Right atrium auricular region (tissue), 2 donors: ENCODE data around the gene NIT2. TPM values are rescaled to one million over a fixed set of nuclear protein-coding genes. Genes with fewer than 3 reads are reported as not detected.
"Not testable (repeated sequence)": the region's sequence is repeated elsewhere in the genome, so short reads cannot be mapped to it uniquely, and the experiment has no call there.

Experiments used
- DNase-seq: peaks from one replicate; pipeline ENCODE4 v3.0.0-alpha.2; 2019; ENCODE audit warnings: low spot score
- H3K27ac ChIP-seq, 2 donors: fragments of 200-600 bp; sonication (generic); 1 replicate in 1 of 2; 2 replicates in 1 of 2; pipeline ENCODE4 v1.5.1; 2016 to 2019
- H3K27me3 ChIP-seq, 2 donors: fragments of 200-600 bp; sonication (generic); one replicate each; pipeline versions ENCODE4 v1.5.1 to v1.6.0; 2017 to 2019
- H3K36me3 ChIP-seq: fragments of 200-600 bp; sonication (generic); one replicate; pipeline ENCODE4 v1.5.1; 2016
- H3K4me1 ChIP-seq, 2 donors: fragments of 200-600 bp; sonication (generic); one replicate each; pipeline versions ENCODE4 v1.5.1 to v1.6.0; 2017 to 2019
- H3K4me3 ChIP-seq, 2 donors: fragments of 200-600 bp; sonication (generic); 1 replicate in 1 of 2; 2 replicates in 1 of 2; pipeline ENCODE4 v1.5.1; 2017 to 2019; ENCODE audit warnings: mild to moderate bottlenecking in 1 of 2, moderate library complexity in 1 of 2
- H3K9me3 ChIP-seq, 2 donors: fragments of 200-600 bp; sonication (generic); one replicate each; pipeline ENCODE4 v1.5.1; 2019
- CTCF ChIP-seq, 2 donors: fragments of 200-600 bp; sonication (generic); IDR thresholded peaks; one replicate each; pipeline ENCODE4 v1.5.1; 2019; ENCODE audit warnings: antibody characterized with exemption in 2 of 2
- total RNA-seq, 2 donors: library from RNA; depleted of rRNA; stranded (reverse); fragments of >200 nt; gene quantifications; one replicate each; pipeline ENCODE4 v1.1.0, GENCODE V29; 2016

NIT2 gene
- total RNA-seq, 2 donors from 2014 or later, result 12.3 to 15.4 TPM

- no peaks in the 10 kb centered on the region for H3K4me1 ChIP-seq
- H3K4me3 ChIP-seq, result no peak overlapping the region
- H3K27me3 ChIP-seq, result no peaks in the 10 kb centered on the region
- peaks cover 32% of the 10 kb centered on the region for H3K36me3 ChIP-seq
- H3K27ac ChIP-seq, result no peak overlapping the region
- no peaks in the 10 kb centered on the region for H3K9me3 ChIP-seq
- no peak for DNase-seq
- TF ChIP-seq CTCF (IDR thresholded peaks at IDR 0.05), result no peak
Measured at GRCh38 chr3:100319951-100320350, 14.6 kb upstream of the NIT2 start.

GRCh38 chr3:100324044-100324443 lies 10.5 kb upstream of the NIT2 start:
- H3K36me3 ChIP-seq, result peaks cover 21% of the 10 kb centered on the region
- no peaks in the 10 kb centered on the region for H3K4me1 ChIP-seq
- TF ChIP-seq CTCF (IDR thresholded peaks at IDR 0.05), result no peak
- no peak for DNase-seq
- H3K27ac ChIP-seq, result no peak overlapping the region
- H3K9me3 ChIP-seq, result no peaks in the 10 kb centered on the region
- no peaks in the 10 kb centered on the region for H3K27me3 ChIP-seq
- no peak overlapping the region for H3K4me3 ChIP-seq

- Histone ChIP-seq H3K9me3 (no peaks in the 10 kb centered on the region), H3K4me3 (no peak overlapping the region), H3K27ac (no peak overlapping the region), H3K27me3 (no peaks in the 10 kb centered on the region), H3K4me1 (no peaks in the 10 kb centered on the region), H3K36me3 (peaks cover 8% of the 10 kb centered on the region)
- DNase-seq, result no peak
- no peak for TF ChIP-seq CTCF (IDR thresholded peaks at IDR 0.05)
Measured at GRCh38 chr3:100325827-100326226, 8.7 kb upstream of the NIT2 start.

- not testable (repeated sequence) for H3K4me1 ChIP-seq, H3K9me3 ChIP-seq, DNase-seq, H3K27ac ChIP-seq, H3K36me3 ChIP-seq, H3K4me3 ChIP-seq, H3K27me3 ChIP-seq
Measured at GRCh38 chr3:100327377-100327776, 7.2 kb upstream of the NIT2 start.

GRCh38 chr3:100329800-100330489 lies 4.6 kb upstream of the NIT2 start:
- Histone ChIP-seq H3K27me3 (no peaks in the 10 kb centered on the region), H3K27ac (no peak overlapping the region), H3K36me3 (no peaks in the 10 kb centered on the region), H3K4me3 (no peak overlapping the region), H3K4me1 (peaks cover 0 to under 1% of the 10 kb centered on the region in 2 donors), H3K9me3 (no peaks in the 10 kb centered on the region)
- TF ChIP-seq CTCF (IDR thresholded peaks at IDR 0.05), result no peak
- no peak for DNase-seq

- TF ChIP-seq CTCF (IDR thresholded peaks at IDR 0.05), result no peak
- Histone ChIP-seq H3K36me3 (no peaks in the 10 kb centered on the region), H3K27ac (no peak overlapping the region), H3K4me1 (peaks cover 0 to 8% of the 10 kb centered on the region in 2 donors), H3K4me3 (no peak overlapping the region), H3K9me3 (no peaks in the 10 kb centered on the region), H3K27me3 (no peaks in the 10 kb centered on the region)
- no peak for DNase-seq
Measured at GRCh38 chr3:100330651-100331050, 3.9 kb upstream of the NIT2 start.
